HepG2 (cell line): Measurements from ENCODE around the gene SYCP2L. TPM values are rescaled to one million over a fixed set of nuclear protein-coding genes. Genes with fewer than 3 reads are reported as not detected.
"Not testable (repeated sequence)": the region's sequence is repeated elsewhere in the genome, so short reads cannot be mapped to it uniquely, and the experiment has no call there.

ENCODE experiments used
- ATAC-seq: fragments of 200-7000 bp; cut with Tn5 transposase; 3 replicates; pipeline ENCODE4 v1.9.1; 2020; ENCODE audit warnings: mild to moderate bottlenecking, moderate library complexity
- BruUV-seq: library from RNA; stranded (reverse); fragments of 400-500 nt; replicated peaks from 2 replicates; lab custom pipeline; 2021; lab: Mats Ljungman, UMichigan
- CTCF ChIA-PET: fragments of 300-600 bp; formaldehyde crosslinking; extraction: SDS; loops from one replicate; lab custom pipeline; 2021; ENCODE audit warnings: low total read pairs, inconsistent platforms, low intra/inter-chr PET ratio; lab: Yijun Ruan, JAX
- POLR2A ChIA-PET: fragments of 350-600 bp; sonication (Branson Sonifier 250); formaldehyde crosslinking; loops from one replicate; lab custom pipeline; 2020; ENCODE audit warnings: antibody characterized with exemption, inconsistent platforms; lab: Yijun Ruan, JAX
- DNase-seq: peaks from one replicate; pipeline ENCODE4 v3.0.0-alpha.2; 2015; ENCODE audit warnings: low spot score
- FAIRE-seq: peaks from 3 replicates; lab custom pipeline; 2011; peaks lifted over from hg19 to GRCh38; lab: Jason Lieb, UNC
- H2AFZ ChIP-seq: one replicate; pipeline ENCODE4 v1.6.1; 2011; ENCODE audit warnings: low read length, inconsistent platforms
- H3K27ac ChIP-seq: fragments of 300-600 bp; 3 replicates; pipeline ENCODE4 v1.8.0; 2011; ENCODE audit warnings: mixed run types, mild to moderate bottlenecking, mixed read lengths, low read length, inconsistent platforms; ENCODE audit not compliant: insufficient read depth; ENCODE audit errors: extremely low read length
- H3K27me3 ChIP-seq, 2 experiments: fragments of 200-600 bp in 1 of 2; 2 replicates in 1 of 2; 3 replicates in 1 of 2; pipeline versions ENCODE4 v1.6.0 to v1.8.0; 2011; ENCODE audit warnings: low read length in 2 of 2, mild to moderate bottlenecking in 2 of 2, moderate library complexity in 2 of 2, inconsistent platforms in 1 of 2; ENCODE audit not compliant: insufficient read depth in 2 of 2, control insufficient read depth in 1 of 2
- H3K36me3 ChIP-seq, 2 experiments: fragments of 200-600 bp in 1 of 2; replicated peaks in 1 of 2; 2 replicates in 1 of 2; 3 replicates in 1 of 2; pipeline versions ENCODE4 v1.5.1 to v1.8.0; 2011; ENCODE audit warnings: low read length in 2 of 2, inconsistent platforms in 1 of 2; ENCODE audit not compliant: insufficient read depth in 2 of 2, control insufficient read depth in 1 of 2
- H3K4me1 ChIP-seq: 2 replicates; pipeline ENCODE4 v1.5.1; 2012; ENCODE audit warnings: low read length, inconsistent platforms; ENCODE audit not compliant: insufficient read depth
- H3K4me2 ChIP-seq: 2 replicates; pipeline ENCODE4 v1.6.0; 2011; ENCODE audit warnings: low read depth, low read length, inconsistent platforms
- H3K4me3 ChIP-seq, 3 experiments: fragments of 200-600 bp in 1 of 3; sonication (generic), shearing (Covaris generic) in 1 of 3; replicated peaks in 1 of 3; 2 replicates each; pipeline ENCODE4 v1.5.1; 2011 to 2016; ENCODE audit warnings: low read length in 3 of 3, inconsistent platforms in 2 of 3, low read depth in 2 of 3, mild to moderate bottlenecking in 2 of 3, control low read depth in 1 of 3, mixed read lengths in 1 of 3; ENCODE audit not compliant: insufficient read depth in 1 of 3
- H3K79me2 ChIP-seq: one replicate; pipeline ENCODE4 v1.6.1; 2011; ENCODE audit warnings: low read length, inconsistent platforms; ENCODE audit not compliant: insufficient read depth
- H3K9ac ChIP-seq: 2 replicates; pipeline ENCODE4 v1.6.0; 2011; ENCODE audit warnings: mild to moderate bottlenecking, low read depth, low read length, inconsistent platforms; ENCODE audit not compliant: insufficient read depth
- H3K9me3 ChIP-seq: 2 replicates; pipeline ENCODE4 v1.5.1; 2012; ENCODE audit warnings: mild to moderate bottlenecking, low read length
- H4K20me1 ChIP-seq: 2 replicates; pipeline ENCODE4 v1.6.0; 2011; ENCODE audit warnings: inconsistent platforms, mild to moderate bottlenecking, low read length, moderate library complexity; ENCODE audit not compliant: insufficient read depth
- GFI1 ChIP-seq: sonication (generic); formaldehyde crosslinking; IDR thresholded peaks from 2 replicates; pipeline ENCODE4 v1.5.0; 2020; ENCODE audit warnings: missing genetic modification reagents, mild to moderate bottlenecking, borderline replicate concordance
- HNF4A ChIP-seq: sonication (generic); formaldehyde crosslinking; IDR thresholded peaks from 2 replicates; pipeline ENCODE4 v1.4.0; 2020; ENCODE audit warnings: missing genetic modification reagents
- MBNL3 ChIP-seq: fragments of 250-450 bp; sonication (Bioruptor Pico); conservative IDR thresholded peaks from 2 replicates; pipeline ENCODE4 v1.8.0; 2022; ENCODE audit warnings: mild to moderate bottlenecking, inconsistent platforms
- NR2F2 ChIP-seq: IDR thresholded peaks from 2 replicates; pipeline ENCODE4 v1.6.1; 2012; ENCODE audit warnings: low read depth, inconsistent platforms, borderline replicate concordance
- NR2F6 ChIP-seq, 2 experiments: IDR thresholded peaks; 2 replicates each; pipeline ENCODE4 v1.6.1; 2016; ENCODE audit warnings: antibody characterized with exemption in 1 of 2, mild to moderate bottlenecking in 1 of 2
- PAXIP1 ChIP-seq: sonication (generic); formaldehyde crosslinking; conservative IDR thresholded peaks from 2 replicates; pipeline ENCODE4 v1.4.0; 2020; ENCODE audit warnings: mild to moderate bottlenecking, missing genetic modification reagents, moderate library complexity
- REPIN1 ChIP-seq: sonication (generic); formaldehyde crosslinking; IDR thresholded peaks from 2 replicates; pipeline ENCODE4 v1.8.0; 2022; ENCODE audit warnings: missing genetic modification reagents, low read depth, mild to moderate bottlenecking, borderline replicate concordance
- SMAD1 ChIP-seq: sonication (generic); formaldehyde crosslinking; IDR thresholded peaks from 2 replicates; pipeline ENCODE4 v1.4.0; 2020; ENCODE audit warnings: missing genetic modification reagents, low read depth, mild to moderate bottlenecking, borderline replicate concordance
- U2AF1 ChIP-seq: fragments of 200-400 bp; formaldehyde crosslinking; optimal IDR thresholded peaks from 2 replicates; pipeline ENCODE3; 2017; ENCODE audit warnings: mild to moderate bottlenecking, low read depth, low read length
- ZMYM4 ChIP-seq: sonication (generic); formaldehyde crosslinking; IDR thresholded peaks from 2 replicates; pipeline ENCODE4 v1.8.1; 2023; ENCODE audit warnings: mild to moderate bottlenecking, missing genetic modification reagents
- ZNF33B ChIP-seq: sonication (generic); formaldehyde crosslinking; IDR thresholded peaks from 2 replicates; pipeline ENCODE4 v1.5.1; 2020; ENCODE audit warnings: mild to moderate bottlenecking, missing genetic modification reagents
- ZNF549 ChIP-seq: sonication (generic); formaldehyde crosslinking; IDR thresholded peaks from 2 replicates; pipeline ENCODE4 v1.5.0; 2020; ENCODE audit warnings: missing genetic modification reagents
- ZNF562 ChIP-seq: sonication (generic); formaldehyde crosslinking; IDR thresholded peaks from 2 replicates; pipeline ENCODE4 v1.8.0; 2022; ENCODE audit warnings: missing genetic modification reagents, borderline replicate concordance
- ZNF720 ChIP-seq: sonication (generic); formaldehyde crosslinking; IDR thresholded peaks from 2 replicates; pipeline ENCODE4 v1.4.0; 2020; ENCODE audit warnings: missing genetic modification reagents
- ZNF879 ChIP-seq: sonication (generic); formaldehyde crosslinking; IDR thresholded peaks from 2 replicates; pipeline ENCODE4 v1.8.1; 2023; ENCODE audit warnings: missing genetic modification reagents
- WGBS: methylation state at CpG from one replicate; pipeline ENCODE4 v1.1.6; 2017; ENCODE audit warnings: low lambda C conversion rate; 5-methylcytosine and 5-hydroxymethylcytosine counted together
- in situ Hi-C: cut with HindIII; loops from 2 replicates; pipeline ENCODE4 v1.10.0; 2017; ENCODE audit warnings: low pct_unique_long_range_greater_than_20kb; ENCODE audit not compliant: extremely low pct_ligation_motif_present
- intact Hi-C: fragments of 100-400 bp; cut with micrococcal nuclease; formaldehyde crosslinking; loops from one replicate; pipeline ENCODE4 v1.10.0; 2022; ENCODE audit not compliant: unreplicated experiment
- polyA plus RNA-seq, 8 experiments: library from polyadenylated mRNA; depleted of rRNA in 3 of 8; stranded (reverse) in 7 of 8; unstranded in 1 of 8; fragments of >200 nt; fragmentation: Illumina TruSeq in 4 of 8; extraction: Trizol in 4 of 8; gene quantifications; 2 replicates each; pipeline versions ENCODE4 v1.2.1 to v1.2.3, GENCODE V29; 2011 to 2016; ENCODE audit warnings: low read depth in 4 of 8, missing spikeins in 1 of 8, mixed read lengths in 1 of 8; ENCODE audit not compliant: insufficient read depth in 1 of 8
- total RNA-seq, 5 experiments: library from RNA; depleted of rRNA; stranded (reverse); fragments of >200 nt; fragmentation: Illumina TruSeq; extraction: Trizol; gene quantifications; 2 replicates each; pipeline ENCODE4 v1.2.3, GENCODE V29; 2016; ENCODE audit warnings: low read depth in 1 of 5

SYCP2L gene
- total and polyA plus RNA-seq, 2 of the 13 experiments (the other 11 are each of a cell fraction or from before 2014, with no cell fraction given): 0.22 to 0.54 TPM

- Histone ChIP-seq H3K27ac (no peak overlapping the region), H3K4me3 (no peak overlapping the region), H3K36me3 (peaks cover 5 to 33% of the 10 kb centered on the region in 2 experiments; a peak in 4 of 5 replicates), H3K9me3 (no peaks in the 10 kb centered on the region), H2AFZ (no peak overlapping the region), H3K9ac (no peak overlapping the region), H3K4me2 (no peak overlapping the region), H4K20me1 (no peaks in the 10 kb centered on the region), H3K79me2 (no peaks in the 10 kb centered on the region), H3K4me1 (peaks cover 48% of the 10 kb centered on the region), H3K27me3 (no peaks in the 10 kb centered on the region)
- ChIA-PET POLR2A (interaction anchor here (2.2 kb wide), 1 partner anchor 10 kb away, joined by 7 read pairs; no protein-coding TSS in a partner anchor), CTCF (no interaction called here)
- in situ Hi-C loops: no loop called here
- BruUV-seq: no TSS peak
- WGBS: 54% methylated on average over 2 of the region's 2 CpGs
- no peak for FAIRE-seq
- no peak for TF ChIP-seq ZNF879 (CRISPR knock-in tag)
- TF ChIP-seq SMAD1 (CRISPR knock-in tag): no peak
- TF ChIP-seq REPIN1 (CRISPR knock-in tag): peak; percentile 26; the same call in 1 of the 2 replicates
- peak; percentile 58; the same call in 1 of the 2 replicates for TF ChIP-seq NR2F2
- TF ChIP-seq U2AF1: no peak
- 0 out of 2 replicates have a peak, but pooled peaks have one; percentile 16 for TF ChIP-seq ZNF33B
- no peak for TF ChIP-seq ZNF549
- no peak for TF ChIP-seq MBNL3 (CRISPR knock-in tag)
- TF ChIP-seq PAXIP1 (CRISPR knock-in tag): 0 out of 2 replicates have a peak, but pooled peaks have one; percentile 20
- TF ChIP-seq NR2F6 (IDR thresholded peaks at IDR 0.05): peak; percentile 42; the same call in 1 of the 2 replicates
- no peak for TF ChIP-seq NR2F6 (CRISPR knock-in tag; IDR thresholded peaks at IDR 0.05)
- TF ChIP-seq ZMYM4 (CRISPR knock-in tag): peak; percentile 15; the same call in 1 of the 2 replicates
- TF ChIP-seq GFI1 (CRISPR knock-in tag): peak; percentile 91
- no peak for TF ChIP-seq ZNF720 (CRISPR knock-in tag)
- TF ChIP-seq HNF4A: peak; percentile 55
- no peak for TF ChIP-seq ZNF562 (CRISPR knock-in tag)
- intact Hi-C loops: no loop called here
- DNase-seq: no peak
- ATAC-seq: peak; percentile 18; the same call in 1 of the 3 replicates
These were observed 115.3 kb downstream of the SYCP2L start for GRCh38 chr6:11002176-11002575.

- in situ Hi-C loops, H2AFZ ChIP-seq, ATAC-seq, BruUV-seq, DNase-seq, H3K9me3 ChIP-seq, CTCF ChIA-PET, H3K27ac ChIP-seq, H3K4me3 ChIP-seq, H3K9ac ChIP-seq, H4K20me1 ChIP-seq, FAIRE-seq, H3K4me2 ChIP-seq, H3K79me2 ChIP-seq, H3K27me3 ChIP-seq, intact Hi-C loops: not testable (repeated sequence)
- WGBS: 99% methylated on average over 5 of the region's 5 CpGs
- peaks cover 59% of the 10 kb centered on the region for H3K4me1 ChIP-seq
- POLR2A ChIA-PET: interaction anchor here (2.2 kb wide), 1 partner anchor 9 kb away, joined by 7 read pairs; no protein-coding TSS in a partner anchor
- peaks cover 5 to 23% of the 10 kb centered on the region in 2 experiments; a peak in 4 of 5 replicates for H3K36me3 ChIP-seq
These were observed 116.4 kb downstream of the SYCP2L start for GRCh38 chr6:11003297-11003696.
